Thoracic aorta (tissue), 2 donors: ENCODE results near the gene RBM45. TPM values are rescaled to one million over a fixed set of nuclear protein-coding genes. Genes with fewer than 3 reads are reported as not detected.

ENCODE experiments used
- ATAC-seq: fragments of 150-250 bp; one replicate; pipeline ENCODE4 v1.8.0; 2017; ENCODE audit warnings: low read depth; ENCODE audit not compliant: insufficient number of reproducible peaks, low FRiP score
- DNase-seq: peaks from one replicate; pipeline ENCODE4 v3.0.0-alpha.2; 2020; ENCODE audit warnings: low spot score
- H3K27ac ChIP-seq, 2 donors: fragments of 200-600 bp; sonication (generic); 1 replicate in 1 of 2; 2 replicates in 1 of 2; pipeline ENCODE4 v1.5.1; 2016; ENCODE audit warnings: mild to moderate bottlenecking in 2 of 2, moderate library complexity in 2 of 2
- H3K27me3 ChIP-seq: fragments of 200-600 bp; sonication (generic); replicated peaks from 2 replicates; pipeline ENCODE4 v1.6.0; 2016; ENCODE audit warnings: mild to moderate bottlenecking; ENCODE audit not compliant: insufficient read depth
- H3K36me3 ChIP-seq: fragments of 200-600 bp; sonication (generic); one replicate; pipeline ENCODE4 v1.5.1; 2016
- H3K4me1 ChIP-seq, 2 donors: fragments of 200-600 bp; sonication (generic); 1 replicate in 1 of 2; 2 replicates in 1 of 2; pipeline versions ENCODE4 v1.5.1 to v1.6.0; 2016; ENCODE audit warnings: low read depth in 2 of 2, mild to moderate bottlenecking in 1 of 2; ENCODE audit not compliant: control insufficient read depth in 1 of 2
- H3K4me3 ChIP-seq: fragments of 200-600 bp; sonication (generic); 2 replicates; pipeline ENCODE4 v1.5.1; 2016; ENCODE audit warnings: mild to moderate bottlenecking
- H3K9me3 ChIP-seq: fragments of 200-600 bp; sonication (generic); 2 replicates; pipeline ENCODE4 v1.5.1; 2016
- total RNA-seq, 2 donors: library from RNA; depleted of rRNA; stranded (reverse); fragments of >200 nt; gene quantifications; one replicate each; pipeline versions ENCODE4 v1.1.0 to v1.2.3, GENCODE V29; 2016
- TF ChIP-seq, protein P1 (sequence below): fragments of 200-600 bp; sonication (generic); IDR thresholded peaks from one replicate; pipeline ENCODE4 v1.5.1; 2019; ENCODE audit warnings: antibody characterized with exemption

The RBM45 gene
- total RNA-seq, result 10 to 100 TPM; 12.0 to 18.3 TPM

- peak within 1 kb of the TSS; percentile 40 to 45 for H3K27ac ChIP-seq
- DNase-seq (peak; percentile 64), ATAC-seq (peak; percentile 98)
- TF ChIP-seq, protein P1, sequence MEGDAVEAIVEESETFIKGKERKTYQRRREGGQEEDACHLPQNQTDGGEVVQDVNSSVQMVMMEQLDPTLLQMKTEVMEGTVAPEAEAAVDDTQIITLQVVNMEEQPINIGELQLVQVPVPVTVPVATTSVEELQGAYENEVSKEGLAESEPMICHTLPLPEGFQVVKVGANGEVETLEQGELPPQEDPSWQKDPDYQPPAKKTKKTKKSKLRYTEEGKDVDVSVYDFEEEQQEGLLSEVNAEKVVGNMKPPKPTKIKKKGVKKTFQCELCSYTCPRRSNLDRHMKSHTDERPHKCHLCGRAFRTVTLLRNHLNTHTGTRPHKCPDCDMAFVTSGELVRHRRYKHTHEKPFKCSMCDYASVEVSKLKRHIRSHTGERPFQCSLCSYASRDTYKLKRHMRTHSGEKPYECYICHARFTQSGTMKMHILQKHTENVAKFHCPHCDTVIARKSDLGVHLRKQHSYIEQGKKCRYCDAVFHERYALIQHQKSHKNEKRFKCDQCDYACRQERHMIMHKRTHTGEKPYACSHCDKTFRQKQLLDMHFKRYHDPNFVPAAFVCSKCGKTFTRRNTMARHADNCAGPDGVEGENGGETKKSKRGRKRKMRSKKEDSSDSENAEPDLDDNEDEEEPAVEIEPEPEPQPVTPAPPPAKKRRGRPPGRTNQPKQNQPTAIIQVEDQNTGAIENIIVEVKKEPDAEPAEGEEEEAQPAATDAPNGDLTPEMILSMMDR, result peak; percentile 96
- H3K27me3 ChIP-seq, result no peaks in the 10 kb centered on the region
- H3K4me3 ChIP-seq, result peak within 1 kb of the TSS; percentile 92
- H3K4me1 ChIP-seq, result no peaks in the 10 kb centered on the region
- no peaks in the 10 kb centered on the region for H3K9me3 ChIP-seq
- no peaks in the 10 kb centered on the region for H3K36me3 ChIP-seq
Measured at GRCh38 chr2:178112202-178113152, at the start of gene RBM45. Gene RBM45, plus strand, starts transcription at chr2:178112437. Its CDS starts 110 bp downstream, at chr2:178112547.

GRCh38 chr2:178066324-178066723 lies 45.9 kb upstream of the RBM45 start:
- no peak for ATAC-seq
- no peak overlapping the region for H3K27ac ChIP-seq
- H3K27me3 ChIP-seq, result no peaks in the 10 kb centered on the region
- DNase-seq, result no peak
- H3K4me1 ChIP-seq, result no peaks in the 10 kb centered on the region
- H3K36me3 ChIP-seq, result no peaks in the 10 kb centered on the region
- TF ChIP-seq, protein P1, result no peak
- no peak overlapping the region for H3K4me3 ChIP-seq
- no peaks in the 10 kb centered on the region for H3K9me3 ChIP-seq

GRCh38 chr2:178066890-178067669 lies 45.2 kb upstream of the RBM45 start:
- no peaks in the 10 kb centered on the region for H3K36me3 ChIP-seq
- no peak overlapping the region for H3K4me3 ChIP-seq
- no peaks in the 10 kb centered on the region for H3K27me3 ChIP-seq
- no peak overlapping the region for H3K27ac ChIP-seq
- DNase-seq (no peak), ATAC-seq (no peak)
- no peaks in the 10 kb centered on the region for H3K9me3 ChIP-seq
- H3K4me1 ChIP-seq, result no peaks in the 10 kb centered on the region
- TF ChIP-seq, protein P1, result no peak

- H3K27me3 ChIP-seq, result no peaks in the 10 kb centered on the region
- H3K4me1 ChIP-seq, result peaks cover 0 to 7% of the 10 kb centered on the region in 2 donors
- no peaks in the 10 kb centered on the region for H3K36me3 ChIP-seq
- no peak for ATAC-seq
- DNase-seq, result no peak
- H3K4me3 ChIP-seq, result no peak overlapping the region
- TF ChIP-seq, protein P1, result no peak
- H3K27ac ChIP-seq, result no peak overlapping the region
- no peaks in the 10 kb centered on the region for H3K9me3 ChIP-seq
Measured at GRCh38 chr2:178068823-178069454, 43.3 kb upstream of the RBM45 start.
